ENCODE measurements around the gene C1QTNF5.

C1QTNF5 gene

DNA sequence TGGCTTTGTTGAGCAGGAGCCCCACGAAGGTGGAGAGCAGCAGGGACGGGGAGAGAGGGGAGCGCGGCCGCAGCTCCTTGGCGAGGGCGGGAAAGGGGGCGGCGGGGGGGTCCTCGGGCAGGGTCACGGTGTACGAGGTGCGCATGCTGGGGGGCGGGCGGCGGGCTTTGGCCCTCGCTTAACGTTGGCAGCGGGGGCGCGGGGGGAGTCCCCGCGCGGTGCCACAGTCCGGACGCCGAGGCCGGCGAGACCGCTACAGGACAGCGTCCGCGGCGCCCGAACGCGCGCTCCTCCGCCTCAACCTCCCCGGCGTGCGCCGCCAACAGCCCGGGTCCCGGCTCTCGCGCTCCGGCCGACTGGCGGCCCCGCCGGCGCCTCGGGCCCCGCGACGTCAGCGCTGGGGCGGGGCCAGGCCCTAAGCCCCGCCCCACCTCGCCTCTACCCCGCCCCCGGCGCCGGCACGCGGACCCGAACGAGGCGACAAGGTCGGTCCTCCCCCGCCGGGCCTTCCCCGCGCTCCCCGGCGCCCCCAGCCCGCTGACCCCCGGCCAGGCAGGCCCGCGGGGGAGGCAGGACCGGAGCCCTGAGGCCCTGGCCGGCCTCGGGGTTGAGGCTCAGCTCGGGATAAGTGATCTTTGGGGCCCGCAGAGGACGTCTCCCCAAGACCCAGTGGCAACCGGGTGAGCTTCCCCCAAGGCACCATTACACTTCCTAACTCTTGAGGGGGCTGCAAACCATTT, 23.3 kb upstream of the C1QTNF5 start:
- Histone ChIP-seq H3K27ac (ENCODE audit: low read depth, low read length) (no peak overlapping the region), H3K4me1 (ENCODE audit: control insufficient read depth, insufficient read depth, low read length) (peaks cover 30% of the 10 kb centered on the region), H3K27me3 (ENCODE audit: control insufficient read depth, insufficient read depth, low read length) (peaks cover 44% of the 10 kb centered on the region), H3K4me3 (ENCODE audit: low read depth, low read length) (peak overlapping the region; percentile 52; the same call in 1 of the 2 replicates), H3K9ac (ENCODE audit: low read depth, low read length) (no peak overlapping the region), H3K9me3 (ENCODE audit: control insufficient read depth, insufficient read depth, low read length) (no peaks in the 10 kb centered on the region), H3K36me3 (ENCODE audit: control insufficient read depth, insufficient read depth, low read length) (peaks cover 5% of the 10 kb centered on the region; the same call in 1 of the 2 replicates)

DNA sequence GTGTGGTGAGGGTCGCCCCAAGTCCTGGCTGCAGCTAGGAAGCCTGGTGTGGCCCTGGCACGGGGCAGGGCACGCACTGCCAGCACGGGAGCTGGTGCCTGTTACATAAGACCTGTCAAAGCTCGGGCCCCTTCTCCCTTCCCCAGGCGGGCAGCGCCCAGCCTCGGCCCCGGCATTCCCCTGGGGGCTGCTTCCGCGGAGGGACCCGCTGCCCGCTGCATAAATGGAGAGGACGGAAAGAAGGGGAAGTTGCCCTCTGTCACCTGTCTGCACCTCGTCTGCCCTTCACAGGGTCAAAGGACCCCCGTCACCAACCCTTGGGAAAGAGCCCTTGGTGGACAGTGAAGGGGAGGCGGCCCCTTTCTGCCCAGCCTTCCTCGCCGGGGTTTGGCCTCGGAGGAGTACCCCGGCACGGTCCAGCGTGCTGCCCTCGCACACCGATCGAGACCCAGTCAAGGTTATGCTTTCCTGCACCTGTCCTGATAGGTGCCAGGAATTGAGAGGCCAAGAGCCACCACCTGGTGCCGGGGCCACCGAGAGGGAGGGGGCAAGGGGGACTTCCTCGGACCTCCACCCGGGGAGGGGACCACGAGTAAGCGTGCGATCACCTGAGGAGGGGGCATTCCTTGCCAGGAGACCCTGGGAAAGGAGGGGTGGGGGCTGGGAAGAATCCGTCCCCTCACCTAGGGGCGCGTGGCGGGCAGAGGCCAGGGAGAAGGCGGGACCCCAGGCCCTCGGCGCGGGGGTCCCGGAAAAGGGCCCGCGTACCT, 22.6 kb upstream of the C1QTNF5 start:
- Histone ChIP-seq H3K4me1 (ENCODE audit: control insufficient read depth, insufficient read depth, low read length) (peaks cover 26% of the 10 kb centered on the region), H3K9me3 (ENCODE audit: control insufficient read depth, insufficient read depth, low read length) (no peaks in the 10 kb centered on the region), H3K27ac (ENCODE audit: low read depth, low read length) (no peak overlapping the region), H3K9ac (ENCODE audit: low read depth, low read length) (no peak overlapping the region), H3K27me3 (ENCODE audit: control insufficient read depth, insufficient read depth, low read length) (peaks cover 44% of the 10 kb centered on the region), H3K4me3 (ENCODE audit: low read depth, low read length) (peak overlapping the region; percentile 52; the same call in 1 of the 2 replicates), H3K36me3 (ENCODE audit: control insufficient read depth, insufficient read depth, low read length) (peaks cover 11% of the 10 kb centered on the region; the same call in 1 of the 2 replicates)

GRCh38 chr11:119362741-119363080, 22.0 kb upstream of the C1QTNF5 start:
- Histone ChIP-seq H3K4me3 (ENCODE audit: low read depth, low read length) (no peak overlapping the region), H3K9ac (ENCODE audit: low read depth, low read length) (no peak overlapping the region), H3K36me3 (ENCODE audit: control insufficient read depth, insufficient read depth, low read length) (peaks cover 15% of the 10 kb centered on the region; the same call in 1 of the 2 replicates), H3K27me3 (ENCODE audit: control insufficient read depth, insufficient read depth, low read length) (peaks cover 46% of the 10 kb centered on the region), H3K9me3 (ENCODE audit: control insufficient read depth, insufficient read depth, low read length) (no peaks in the 10 kb centered on the region), H3K4me1 (ENCODE audit: control insufficient read depth, insufficient read depth, low read length) (peaks cover 22% of the 10 kb centered on the region), H3K27ac (ENCODE audit: low read depth, low read length) (no peak overlapping the region)

DNA sequence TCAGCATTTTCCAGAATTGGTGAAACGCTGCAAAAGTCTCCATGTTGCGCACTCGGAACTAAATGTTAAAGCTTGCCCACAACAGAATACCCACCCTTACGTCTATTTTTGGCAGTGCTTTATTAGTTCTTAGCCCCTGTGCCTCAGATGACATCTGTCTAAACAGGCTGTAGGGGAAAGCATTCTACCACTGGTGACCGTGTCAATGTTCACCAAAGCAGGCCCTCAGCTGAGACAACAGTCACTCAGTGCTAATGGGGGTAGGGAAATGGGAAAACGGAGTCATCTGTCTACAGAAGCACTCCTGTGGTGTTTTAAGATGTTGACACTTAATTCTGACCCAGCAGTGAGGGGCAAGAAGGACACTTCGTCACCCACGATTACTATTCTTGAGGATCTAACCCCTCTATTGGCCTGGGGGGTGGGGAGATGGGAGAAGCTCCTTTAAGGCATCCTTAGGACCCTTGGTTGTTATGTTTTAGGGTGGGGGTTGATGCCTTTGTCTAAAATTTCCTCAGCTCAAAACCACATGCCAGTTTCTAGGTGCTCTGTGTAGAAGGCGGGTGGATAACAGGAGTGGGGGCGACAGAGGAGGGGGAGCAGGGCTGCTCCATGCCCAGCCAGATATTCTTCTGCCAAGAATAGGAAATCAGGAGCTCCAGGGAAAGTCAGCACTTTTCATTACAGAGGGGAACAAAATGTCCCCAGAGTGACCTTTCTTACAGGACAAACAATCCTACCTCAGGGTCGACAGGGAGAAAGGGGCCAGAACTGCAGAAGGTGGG, 21.4 kb upstream of the C1QTNF5 start:
- no peak overlapping the region; the same call in 1 of the 2 replicates for H3K4me3 ChIP-seq (ENCODE audit: low read depth, low read length)
- H3K36me3 ChIP-seq (ENCODE audit: control insufficient read depth, insufficient read depth, low read length) = peaks cover 16% of the 10 kb centered on the region; the same call in 1 of the 2 replicates
- peaks cover 22% of the 10 kb centered on the region for H3K4me1 ChIP-seq (ENCODE audit: control insufficient read depth, insufficient read depth, low read length)
- peaks cover 52% of the 10 kb centered on the region for H3K27me3 ChIP-seq (ENCODE audit: control insufficient read depth, insufficient read depth, low read length)
- no peak overlapping the region for H3K27ac ChIP-seq (ENCODE audit: low read depth, low read length)
- H3K9me3 ChIP-seq (ENCODE audit: control insufficient read depth, insufficient read depth, low read length) = no peaks in the 10 kb centered on the region
- no peak overlapping the region for H3K9ac ChIP-seq (ENCODE audit: low read depth, low read length)

GRCh38 chr11:119361056-119361787, 20.5 kb upstream of the C1QTNF5 start:
- Histone ChIP-seq H3K27ac (ENCODE audit: low read depth, low read length) (peak overlapping the region; percentile 85), H3K9me3 (ENCODE audit: control insufficient read depth, insufficient read depth, low read length) (no peaks in the 10 kb centered on the region), H3K9ac (ENCODE audit: low read depth, low read length) (no peak overlapping the region), H3K36me3 (ENCODE audit: control insufficient read depth, insufficient read depth, low read length) (peaks cover 16% of the 10 kb centered on the region; the same call in 1 of the 2 replicates), H3K4me1 (ENCODE audit: control insufficient read depth, insufficient read depth, low read length) (peaks cover 22% of the 10 kb centered on the region), H3K4me3 (ENCODE audit: low read depth, low read length) (peak overlapping the region; percentile 34), H3K27me3 (ENCODE audit: control insufficient read depth, insufficient read depth, low read length) (peaks cover 48% of the 10 kb centered on the region)

GRCh38 chr11:119359365-119360214, 18.9 kb upstream of the C1QTNF5 start:
- H3K36me3 ChIP-seq (ENCODE audit: control insufficient read depth, insufficient read depth, low read length) = peaks cover 16% of the 10 kb centered on the region; the same call in 1 of the 2 replicates
- no peaks in the 10 kb centered on the region for H3K9me3 ChIP-seq (ENCODE audit: control insufficient read depth, insufficient read depth, low read length)
- H3K27ac ChIP-seq (ENCODE audit: low read depth, low read length) = no peak overlapping the region
- H3K9ac ChIP-seq (ENCODE audit: low read depth, low read length) = no peak overlapping the region
- peaks cover 22% of the 10 kb centered on the region for H3K4me1 ChIP-seq (ENCODE audit: control insufficient read depth, insufficient read depth, low read length)
- H3K4me3 ChIP-seq (ENCODE audit: low read depth, low read length) = no peak overlapping the region
- peaks cover 44% of the 10 kb centered on the region for H3K27me3 ChIP-seq (ENCODE audit: control insufficient read depth, insufficient read depth, low read length)

DNA sequence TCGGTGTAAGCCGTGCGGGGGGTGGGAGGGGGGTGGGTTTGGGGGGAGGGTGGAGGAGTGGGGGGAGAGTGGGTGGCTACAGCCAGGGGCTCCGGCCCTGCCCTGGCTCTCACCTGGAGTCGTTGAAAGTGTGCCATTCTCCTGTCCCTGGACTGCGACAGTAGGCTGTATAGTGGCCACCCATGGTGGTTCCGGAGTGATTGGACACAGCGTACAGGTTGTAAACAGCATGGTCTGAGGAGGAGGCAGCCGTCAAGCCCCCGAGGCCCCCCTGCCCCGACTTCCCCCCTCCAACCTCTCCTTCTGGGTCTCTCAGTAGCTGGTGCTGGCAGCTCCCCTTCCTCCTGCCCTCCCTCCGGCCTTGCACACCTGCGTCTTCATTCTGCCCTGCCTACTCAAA, 16.4 kb upstream of the C1QTNF5 start:
- H3K9me3 ChIP-seq (ENCODE audit: control insufficient read depth, insufficient read depth, low read length) = no peaks in the 10 kb centered on the region
- H3K9ac ChIP-seq (ENCODE audit: low read depth, low read length) = no peak overlapping the region
- peaks cover 16% of the 10 kb centered on the region; the same call in 1 of the 2 replicates for H3K36me3 ChIP-seq (ENCODE audit: control insufficient read depth, insufficient read depth, low read length)
- peaks cover 16% of the 10 kb centered on the region for H3K4me1 ChIP-seq (ENCODE audit: control insufficient read depth, insufficient read depth, low read length)
- no peak overlapping the region for H3K27ac ChIP-seq (ENCODE audit: low read depth, low read length)
- no peak overlapping the region; the same call in 1 of the 2 replicates for H3K4me3 ChIP-seq (ENCODE audit: low read depth, low read length)
- H3K27me3 ChIP-seq (ENCODE audit: control insufficient read depth, insufficient read depth, low read length) = peaks cover 20% of the 10 kb centered on the region

DNA sequence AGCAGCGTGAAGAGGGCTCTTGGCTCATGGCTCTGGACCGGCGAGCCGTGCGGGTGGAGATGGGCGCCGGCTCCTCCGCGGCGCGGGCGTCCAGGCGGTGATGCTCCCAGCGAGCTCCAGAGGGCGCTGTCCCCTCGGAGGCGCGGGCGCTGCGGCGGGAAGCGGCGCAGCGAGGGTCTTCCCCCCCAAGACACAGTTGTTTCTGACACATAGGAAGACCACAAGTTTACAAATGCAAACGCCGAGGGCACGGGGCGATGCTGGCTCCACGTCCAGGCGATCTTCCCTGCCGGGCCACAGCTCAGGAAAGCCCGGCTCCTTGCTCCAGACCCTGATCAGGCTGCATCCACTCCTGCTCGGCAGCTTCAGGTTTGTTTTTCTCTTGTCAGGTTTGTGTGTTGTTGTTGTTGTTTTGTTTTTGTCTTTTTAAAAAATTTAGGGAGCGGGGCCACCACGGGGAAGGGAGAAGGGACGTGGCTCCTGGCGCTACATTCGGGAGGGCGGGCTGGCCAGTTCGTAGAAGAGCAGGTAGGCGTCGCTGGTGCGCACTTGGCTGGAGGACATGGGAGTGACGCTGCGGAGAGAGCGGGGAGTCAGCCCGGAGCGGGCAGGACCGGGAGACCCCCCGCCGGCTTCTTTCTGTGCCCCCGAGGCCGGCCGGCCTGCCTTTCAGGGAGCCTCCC, 15.8 kb upstream of the C1QTNF5 start:
- Histone ChIP-seq H3K4me1 (ENCODE audit: control insufficient read depth, insufficient read depth, low read length) (peaks cover 10% of the 10 kb centered on the region), H3K36me3 (ENCODE audit: control insufficient read depth, insufficient read depth, low read length) (peaks cover 16% of the 10 kb centered on the region; the same call in 1 of the 2 replicates), H3K27me3 (ENCODE audit: control insufficient read depth, insufficient read depth, low read length) (peaks cover 18% of the 10 kb centered on the region), H3K4me3 (ENCODE audit: low read depth, low read length) (peak overlapping the region; percentile 78), H3K27ac (ENCODE audit: low read depth, low read length) (peak overlapping the region; percentile 57), H3K9me3 (ENCODE audit: control insufficient read depth, insufficient read depth, low read length) (no peaks in the 10 kb centered on the region), H3K9ac (ENCODE audit: low read depth, low read length) (peak overlapping the region; percentile 55)

- Histone ChIP-seq H3K4me1 (ENCODE audit: control insufficient read depth, insufficient read depth, low read length) (no peaks in the 10 kb centered on the region), H3K4me3 (ENCODE audit: low read depth, low read length) (no peak overlapping the region), H3K9ac (ENCODE audit: low read depth, low read length) (no peak overlapping the region), H3K36me3 (ENCODE audit: control insufficient read depth, insufficient read depth, low read length) (peaks cover 16% of the 10 kb centered on the region; the same call in 1 of the 2 replicates), H3K27me3 (ENCODE audit: control insufficient read depth, insufficient read depth, low read length) (peaks cover 18% of the 10 kb centered on the region), H3K9me3 (ENCODE audit: control insufficient read depth, insufficient read depth, low read length) (no peaks in the 10 kb centered on the region), H3K27ac (ENCODE audit: low read depth, low read length) (no peak overlapping the region)
Observed at GRCh38 chr11:119355091-119355843, 14.6 kb upstream of the C1QTNF5 start.

All from HUES48 (cell line).